Gastrocnemius medialis (tissue), 4 donors: ENCODE data around the gene RFC1.
"Not testable (repeated sequence)": the region's sequence is repeated elsewhere in the genome, so short reads cannot be mapped to it uniquely, and the experiment has no call there.

ENCODE experiments used
- POLR2A ChIP-seq, 2 donors: fragments of 450-650 bp; IDR thresholded peaks; one replicate each; pipeline ENCODE4 v1.6.1; 2017; ENCODE audit warnings: antibody characterized with exemption in 2 of 2, mild to moderate bottlenecking in 2 of 2, moderate library complexity in 2 of 2
- TF ChIP-seq, protein P1 (sequence below), 5 experiments: fragments of 450-650 bp in 3 of 5; fragments of 200-600 bp in 2 of 5; sonication (generic) in 2 of 5; IDR thresholded peaks in 4 of 5; conservative IDR thresholded peaks in 1 of 5; 1 replicate in 4 of 5; 2 replicates in 1 of 5; pipeline ENCODE4 v1.5.1; 2016 to 2019; ENCODE audit warnings: antibody characterized with exemption in 5 of 5, mild to moderate bottlenecking in 3 of 5, moderate library complexity in 3 of 5

DNA sequence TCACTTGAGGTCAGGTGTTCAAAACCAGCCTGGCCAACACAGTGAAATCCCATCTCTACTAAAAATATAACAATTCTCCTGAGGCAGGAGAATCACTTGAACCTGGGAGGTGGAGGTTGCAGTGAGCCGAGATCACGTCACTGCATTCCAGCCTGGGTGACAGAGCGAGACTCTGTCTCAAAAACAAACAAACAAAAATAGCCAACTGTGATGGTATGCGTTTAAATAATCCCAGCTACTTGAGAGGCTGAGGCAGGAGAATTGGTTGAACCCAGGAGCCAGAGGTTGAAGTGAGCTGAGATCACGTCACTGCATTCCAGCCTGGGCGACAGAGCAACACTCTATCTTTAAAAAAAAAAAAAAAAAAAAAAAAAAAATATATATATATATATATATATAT is 35.5 kb upstream of the RFC1 start:
- not testable (repeated sequence) for TF ChIP-seq POLR2A (IDR thresholded peaks at IDR 0.05)
- TF ChIP-seq, protein P1, sequence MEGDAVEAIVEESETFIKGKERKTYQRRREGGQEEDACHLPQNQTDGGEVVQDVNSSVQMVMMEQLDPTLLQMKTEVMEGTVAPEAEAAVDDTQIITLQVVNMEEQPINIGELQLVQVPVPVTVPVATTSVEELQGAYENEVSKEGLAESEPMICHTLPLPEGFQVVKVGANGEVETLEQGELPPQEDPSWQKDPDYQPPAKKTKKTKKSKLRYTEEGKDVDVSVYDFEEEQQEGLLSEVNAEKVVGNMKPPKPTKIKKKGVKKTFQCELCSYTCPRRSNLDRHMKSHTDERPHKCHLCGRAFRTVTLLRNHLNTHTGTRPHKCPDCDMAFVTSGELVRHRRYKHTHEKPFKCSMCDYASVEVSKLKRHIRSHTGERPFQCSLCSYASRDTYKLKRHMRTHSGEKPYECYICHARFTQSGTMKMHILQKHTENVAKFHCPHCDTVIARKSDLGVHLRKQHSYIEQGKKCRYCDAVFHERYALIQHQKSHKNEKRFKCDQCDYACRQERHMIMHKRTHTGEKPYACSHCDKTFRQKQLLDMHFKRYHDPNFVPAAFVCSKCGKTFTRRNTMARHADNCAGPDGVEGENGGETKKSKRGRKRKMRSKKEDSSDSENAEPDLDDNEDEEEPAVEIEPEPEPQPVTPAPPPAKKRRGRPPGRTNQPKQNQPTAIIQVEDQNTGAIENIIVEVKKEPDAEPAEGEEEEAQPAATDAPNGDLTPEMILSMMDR (IDR thresholded peaks at IDR 0.05 in 4 of 5, conservative IDR thresholded peaks at IDR 0.05 in 1 of 5) = not testable (repeated sequence)
